BJ (cell line): ENCODE measurements around the gene ANKRD10. TPM values are rescaled to one million over a fixed set of nuclear protein-coding genes. Genes with fewer than 3 reads are reported as not detected.

Experiments
- CTCF ChIA-PET: fragments of 350-600 bp; formaldehyde crosslinking; extraction: SDS; loops from one replicate; lab custom pipeline; 2021; ENCODE audit warnings: antibody characterized with exemption, inconsistent platforms; lab: Yijun Ruan, JAX
- POLR2A ChIA-PET: fragments of 300-600 bp; sonication (Branson Sonifier 250); formaldehyde crosslinking; extraction: SDS; loops from one replicate; lab custom pipeline; 2021; ENCODE audit warnings: antibody characterized with exemption; lab: Charles Lee
- DNase-seq: peaks from one replicate; pipeline ENCODE4 v3.0.0-alpha.2; 2011; ENCODE audit warnings: low read depth
- H3K27me3 ChIP-seq: 2 replicates; pipeline ENCODE4 v1.6.0; 2011; ENCODE audit warnings: low read length; ENCODE audit not compliant: control insufficient read depth, insufficient read depth
- H3K36me3 ChIP-seq: 2 replicates; pipeline ENCODE4 v1.5.1; 2011; ENCODE audit warnings: low read length; ENCODE audit not compliant: control insufficient read depth, insufficient read depth
- H3K4me3 ChIP-seq: 2 replicates; pipeline ENCODE4 v1.5.1; 2011; ENCODE audit warnings: low read depth, mild to moderate bottlenecking, control low read depth, low read length
- polyA minus RNA-seq: library from RNA; depleted of rRNA, polyadenylated mRNA; stranded (reverse); fragments of >200 nt; gene quantifications from 2 replicates; pipeline ENCODE4 v1.2.3, GENCODE V29; 2011; rRNA and poly(A)+ RNA removed
- polyA plus RNA-seq: library from polyadenylated mRNA; depleted of rRNA; stranded (reverse); fragments of >200 nt; gene quantifications from 2 replicates; pipeline ENCODE4 v1.2.3, GENCODE V29; 2011; rRNA removed
- TF ChIP-seq, protein P1 (sequence below): IDR thresholded peaks from 2 replicates; pipeline ENCODE4 v1.5.1; 2011; ENCODE audit warnings: low read depth, mild to moderate bottlenecking, control low read depth, inconsistent platforms, low read length, moderate library complexity; ENCODE audit not compliant: insufficient read depth

The ANKRD10 gene
- polyA plus RNA-seq, result 43.5 and 54.4 TPM in 2 replicates
- 78.1 and 78.8 TPM in 2 replicates for polyA minus RNA-seq

DNA sequence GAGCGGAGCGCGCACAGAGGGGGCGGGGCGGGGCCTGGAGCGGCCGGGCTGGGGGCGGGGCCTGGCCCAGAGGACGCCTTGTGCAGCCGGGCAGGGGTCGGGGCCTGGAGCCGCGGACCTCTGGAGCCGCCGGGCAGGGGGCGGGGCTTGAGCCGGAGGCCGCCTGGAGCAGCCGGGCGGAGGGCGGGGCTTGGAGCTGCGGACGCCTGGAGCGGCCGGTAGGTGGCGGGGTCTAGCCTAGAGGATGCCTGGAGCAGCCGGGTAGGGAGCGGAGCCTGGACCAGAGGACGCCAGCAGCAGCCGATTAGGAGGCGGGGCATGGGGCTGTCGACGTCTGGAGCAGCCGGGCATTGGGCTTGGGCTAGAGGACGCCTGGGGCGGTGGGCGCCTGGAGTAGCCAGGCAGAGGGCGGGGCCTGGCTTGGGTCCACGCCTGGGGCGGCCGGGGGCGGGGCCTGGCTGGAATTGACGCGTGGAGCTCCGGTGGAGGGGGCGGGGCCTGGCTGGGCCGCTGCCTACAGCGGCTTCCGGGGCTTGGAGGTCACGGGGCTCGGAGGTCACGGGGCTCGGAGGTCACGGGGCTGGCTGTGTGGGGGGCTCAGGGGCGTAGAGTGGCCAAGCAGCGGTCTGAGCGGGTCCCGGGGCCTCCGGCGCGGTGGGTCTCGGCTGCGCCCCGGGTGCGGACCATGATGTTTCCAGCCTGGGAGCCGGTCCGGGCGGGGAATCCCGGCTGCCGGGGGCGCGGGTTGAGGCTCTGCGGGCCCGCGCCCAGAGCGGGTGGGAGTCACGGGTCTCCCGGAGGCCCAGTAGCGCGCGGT, at the start of gene ANKRD10:
TSS of gene ANKRD10 (minus strand) at position 13 of the 817 bp plus-strand sequence. CDS start 135 bp downstream, outside the sequence.
- TF ChIP-seq, protein P1, sequence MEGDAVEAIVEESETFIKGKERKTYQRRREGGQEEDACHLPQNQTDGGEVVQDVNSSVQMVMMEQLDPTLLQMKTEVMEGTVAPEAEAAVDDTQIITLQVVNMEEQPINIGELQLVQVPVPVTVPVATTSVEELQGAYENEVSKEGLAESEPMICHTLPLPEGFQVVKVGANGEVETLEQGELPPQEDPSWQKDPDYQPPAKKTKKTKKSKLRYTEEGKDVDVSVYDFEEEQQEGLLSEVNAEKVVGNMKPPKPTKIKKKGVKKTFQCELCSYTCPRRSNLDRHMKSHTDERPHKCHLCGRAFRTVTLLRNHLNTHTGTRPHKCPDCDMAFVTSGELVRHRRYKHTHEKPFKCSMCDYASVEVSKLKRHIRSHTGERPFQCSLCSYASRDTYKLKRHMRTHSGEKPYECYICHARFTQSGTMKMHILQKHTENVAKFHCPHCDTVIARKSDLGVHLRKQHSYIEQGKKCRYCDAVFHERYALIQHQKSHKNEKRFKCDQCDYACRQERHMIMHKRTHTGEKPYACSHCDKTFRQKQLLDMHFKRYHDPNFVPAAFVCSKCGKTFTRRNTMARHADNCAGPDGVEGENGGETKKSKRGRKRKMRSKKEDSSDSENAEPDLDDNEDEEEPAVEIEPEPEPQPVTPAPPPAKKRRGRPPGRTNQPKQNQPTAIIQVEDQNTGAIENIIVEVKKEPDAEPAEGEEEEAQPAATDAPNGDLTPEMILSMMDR, result peak; percentile 77
- Histone ChIP-seq H3K27me3 (no peaks in the 10 kb centered on the region), H3K4me3 (peak within 1 kb of the TSS; percentile 97), H3K36me3 (0 out of 2 replicates have a peak, but pooled peaks cover 2% of the 10 kb centered on the region)
- ChIA-PET CTCF (interaction anchor here (0.6 to 2.5 kb wide), 20 partner anchors 9 to 321 kb away, joined by 3 to 18 read pairs (median 4); no protein-coding TSS in a partner anchor), POLR2A (interaction anchor here (0.6 to 0.7 kb wide), 3 partner anchors 45 to 319 kb away, joined by 3 to 6 read pairs (median 3); no protein-coding TSS in a partner anchor)
- DNase-seq, result peak; percentile 92

DNA sequence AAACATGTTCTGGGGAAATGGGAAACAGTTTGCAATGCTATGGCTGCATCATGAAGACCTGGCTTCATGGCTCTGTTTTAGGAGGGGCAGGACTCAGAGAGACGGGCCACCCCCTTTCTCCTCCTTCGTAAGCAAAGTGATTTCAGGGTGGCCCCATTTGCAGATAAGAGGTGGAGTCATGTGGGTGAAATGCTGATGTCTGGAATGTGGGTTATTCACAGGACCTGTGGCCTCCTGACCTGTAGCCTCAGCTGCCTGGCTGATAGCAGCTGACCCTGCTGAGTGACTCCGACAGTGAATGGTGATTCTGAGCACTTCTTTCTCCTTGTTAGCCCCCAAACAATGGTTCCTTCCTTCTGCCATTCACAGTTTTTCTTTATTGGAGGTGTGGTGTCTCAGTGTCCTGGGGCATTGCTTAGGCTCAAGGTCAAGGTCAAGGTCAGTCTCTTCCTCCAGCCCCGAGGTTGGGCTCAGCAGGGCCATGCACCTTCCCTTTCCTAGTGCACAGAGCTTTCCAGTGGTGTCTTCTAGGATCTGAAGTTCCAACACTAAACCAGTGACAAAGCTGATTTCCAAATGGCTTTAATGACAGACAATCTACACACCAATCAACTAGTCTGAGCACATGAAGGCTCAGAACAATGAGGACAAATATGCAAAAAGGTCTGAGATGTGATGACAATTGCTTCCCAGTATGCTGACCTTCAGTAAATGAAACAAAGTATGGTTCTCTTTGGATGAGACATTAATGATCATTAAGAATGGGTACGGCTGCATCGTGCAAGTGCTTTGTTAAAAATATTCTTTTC, 49.6 kb upstream of the ANKRD10 start:
- Histone ChIP-seq H3K27me3 (no peaks in the 10 kb centered on the region), H3K4me3 (no peak overlapping the region), H3K36me3 (no peaks in the 10 kb centered on the region)
- no peak for DNase-seq
- CTCF ChIA-PET, result no interaction called here
- POLR2A ChIA-PET, result no interaction called here
- TF ChIP-seq, protein P1, result no peak

DNA sequence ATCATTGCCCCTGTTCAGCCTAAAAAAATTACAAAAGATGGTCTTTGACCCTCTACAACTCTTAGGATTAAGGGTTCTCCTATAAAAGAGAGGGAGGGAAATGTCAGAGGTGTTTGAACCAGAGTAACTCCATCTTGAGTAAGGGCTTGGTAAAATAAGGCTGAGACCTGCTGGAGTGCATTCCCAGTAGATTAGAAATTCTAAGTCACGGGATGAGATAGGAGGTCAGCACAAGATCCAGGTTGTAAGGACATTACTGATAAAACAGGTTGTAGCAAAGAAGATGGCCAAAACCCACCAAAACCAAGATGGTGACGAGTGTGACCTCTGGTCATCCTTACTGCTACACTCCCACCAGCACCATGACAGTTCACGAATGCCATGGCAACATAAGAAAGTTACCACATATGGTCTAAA, 48.7 kb upstream of the ANKRD10 start:
- H3K36me3 ChIP-seq, result no peaks in the 10 kb centered on the region
- no peak for DNase-seq
- H3K27me3 ChIP-seq, result no peaks in the 10 kb centered on the region
- no peak overlapping the region for H3K4me3 ChIP-seq
- ChIA-PET CTCF (no interaction called here), POLR2A (no interaction called here)
- TF ChIP-seq, protein P1, result no peak

DNA sequence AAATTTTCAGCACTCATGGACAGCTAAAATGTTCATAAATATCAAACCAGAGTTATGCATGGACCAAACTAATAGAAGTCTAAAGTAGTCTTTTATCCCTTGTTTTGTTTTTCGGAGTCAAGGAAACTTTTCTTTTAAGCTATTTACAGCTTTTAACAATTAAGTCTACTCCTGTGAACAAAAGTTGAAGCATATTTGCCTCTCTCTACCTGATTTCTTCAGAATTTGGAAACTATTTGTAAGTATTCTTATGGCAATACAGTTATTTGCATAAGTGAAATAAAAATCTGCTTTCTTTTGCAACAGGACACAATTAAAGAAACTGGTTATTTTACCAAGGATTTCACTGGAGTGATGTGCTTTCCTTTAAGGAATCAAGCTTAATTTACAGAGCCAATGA, 47.1 kb upstream of the ANKRD10 start:
- TF ChIP-seq, protein P1, result no peak
- H3K4me3 ChIP-seq, result no peak overlapping the region
- no peak for DNase-seq
- ChIA-PET CTCF (interaction anchor here (0.9 kb wide), 1 partner anchor 106 kb away, joined by 3 read pairs; no protein-coding TSS in a partner anchor), POLR2A (no interaction called here)
- H3K27me3 ChIP-seq, result no peaks in the 10 kb centered on the region
- no peaks in the 10 kb centered on the region for H3K36me3 ChIP-seq
